ENCODE measurements around the gene KRT3.
"Not testable (repeated sequence)": the region's sequence is repeated elsewhere in the genome, so short reads cannot be mapped to it uniquely, and the experiment has no call there.

Gene KRT3

DNA sequence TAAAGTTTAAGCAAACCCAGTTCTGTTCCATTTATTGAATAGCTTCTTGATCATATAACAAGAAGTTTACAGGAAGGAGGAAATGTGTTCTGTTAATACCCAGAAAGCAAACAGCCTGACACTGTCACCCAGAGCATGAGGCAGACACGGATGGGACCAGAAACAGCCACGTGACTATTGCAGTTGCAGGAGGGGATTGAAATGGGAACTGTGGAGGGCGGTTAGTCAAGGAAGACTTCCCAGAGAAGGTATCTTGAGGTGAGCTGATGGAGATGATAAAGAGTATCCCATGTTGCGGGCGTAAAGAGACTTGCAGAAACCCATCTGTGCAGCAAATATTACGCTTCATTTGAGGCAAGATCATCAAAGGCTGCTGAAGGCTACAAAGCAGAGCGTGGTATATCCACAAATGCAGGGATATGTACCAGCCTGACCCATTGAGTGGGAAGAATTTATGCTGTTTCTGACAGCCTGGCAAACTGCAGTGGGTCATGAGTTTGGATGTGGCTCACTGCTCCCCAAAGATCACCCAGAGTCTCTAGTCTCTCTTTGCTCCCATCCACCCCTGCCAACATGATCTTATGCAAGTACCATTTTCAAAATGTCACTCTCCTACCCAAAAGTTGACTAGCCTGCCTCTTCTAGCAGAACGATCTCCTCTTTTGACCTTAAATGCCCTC lies 39.5 kb downstream of the KRT3 start:
- DNase-seq = no peak

DNA sequence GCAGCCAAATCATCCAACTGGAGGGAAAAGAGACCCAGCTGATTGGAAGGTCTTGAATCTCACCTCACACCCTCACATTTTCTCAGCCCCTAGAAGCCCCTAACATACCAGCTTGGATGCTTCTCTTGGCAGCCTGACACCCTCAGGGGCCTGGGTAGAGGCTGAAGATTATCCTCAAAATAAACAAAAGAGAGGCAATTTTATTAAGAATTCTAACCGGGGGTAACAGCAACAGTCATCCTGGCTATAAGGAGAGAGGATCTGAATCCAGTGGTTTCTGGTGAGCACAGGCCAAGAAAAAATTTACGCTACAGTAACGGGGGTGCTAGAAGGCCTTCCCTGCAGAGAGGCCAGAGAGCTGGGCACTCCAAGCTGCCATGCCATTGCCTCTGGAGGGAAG lies 40.4 kb downstream of the KRT3 start:
- DNase-seq = no peak

DNA sequence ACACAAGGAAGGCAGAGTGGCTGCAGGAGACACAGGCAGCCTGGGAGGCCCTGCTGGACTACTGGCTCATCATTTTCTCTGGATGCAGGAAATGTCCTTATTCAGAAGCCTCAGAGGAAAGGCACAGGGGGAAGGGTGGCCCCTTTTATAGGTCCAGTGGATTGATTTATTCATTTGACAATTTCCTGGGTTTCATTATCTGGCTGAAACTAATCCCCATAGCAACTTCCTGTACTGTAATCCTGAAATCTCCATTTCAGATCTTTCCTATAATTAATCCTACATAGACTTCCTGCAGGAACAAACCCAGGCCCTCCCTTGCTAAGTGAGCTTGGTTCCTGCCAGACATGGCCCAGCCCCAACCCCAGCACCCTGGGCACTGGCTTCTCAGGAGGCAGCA lies 41.8 kb downstream of the KRT3 start:
- no peak for DNase-seq

GRCh38 chr12:52753283-52753682 lies 42.6 kb downstream of the KRT3 start:
- DNase-seq = no peak

- DNase-seq = no peak
These were observed 43.4 kb downstream of the KRT3 start for GRCh38 chr12:52752516-52752915.

DNA sequence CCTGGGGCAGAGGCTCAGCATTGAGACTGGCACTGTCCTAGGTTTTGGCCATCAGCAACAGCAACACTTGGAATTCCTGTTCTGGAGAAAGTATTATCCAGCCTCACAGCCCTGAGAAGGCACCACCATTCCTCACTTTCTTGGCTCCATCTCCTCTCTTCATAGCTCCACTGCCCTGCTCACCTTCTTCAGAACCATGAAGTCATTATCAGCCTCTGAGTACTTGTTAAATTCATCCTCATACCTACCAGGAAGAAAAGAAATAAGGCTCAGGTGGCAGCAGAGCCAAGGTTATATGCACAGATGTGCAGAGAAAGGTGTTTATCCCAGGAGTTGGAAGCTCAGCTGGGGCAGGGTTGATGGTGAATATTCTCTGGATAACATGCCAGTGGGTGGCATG lies 44.1 kb downstream of the KRT3 start:
- DNase-seq = no peak

DNA sequence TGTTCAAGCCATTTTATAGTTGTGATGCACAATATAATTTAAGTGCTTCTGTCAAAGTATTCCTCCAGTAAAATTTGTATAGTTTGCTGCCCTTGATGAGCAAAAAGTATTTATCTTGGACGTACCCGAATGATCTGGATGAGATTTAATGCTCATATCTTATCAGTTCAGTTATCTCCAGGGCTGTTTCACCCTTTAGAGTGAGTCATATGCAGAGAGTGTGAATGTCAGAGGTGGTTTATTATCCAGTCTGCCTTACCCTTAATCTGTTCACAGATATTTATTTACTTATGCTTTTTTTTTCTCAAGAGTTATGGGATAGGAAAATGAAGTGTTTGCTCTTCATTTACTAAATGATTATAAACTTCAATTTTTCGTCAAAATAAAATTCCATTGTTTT lies 45.4 kb downstream of the KRT3 start:
- DNase-seq = not testable (repeated sequence)

- DNase-seq = no peak
These were observed 46.1 kb downstream of the KRT3 start for GRCh38 chr12:52749827-52750226.

- no peak for DNase-seq
These were observed 47.3 kb downstream of the KRT3 start for GRCh38 chr12:52748578-52748977.

GRCh38 chr12:52745554-52745953 lies 50.4 kb downstream of the KRT3 start:
- no peak for DNase-seq

DNA sequence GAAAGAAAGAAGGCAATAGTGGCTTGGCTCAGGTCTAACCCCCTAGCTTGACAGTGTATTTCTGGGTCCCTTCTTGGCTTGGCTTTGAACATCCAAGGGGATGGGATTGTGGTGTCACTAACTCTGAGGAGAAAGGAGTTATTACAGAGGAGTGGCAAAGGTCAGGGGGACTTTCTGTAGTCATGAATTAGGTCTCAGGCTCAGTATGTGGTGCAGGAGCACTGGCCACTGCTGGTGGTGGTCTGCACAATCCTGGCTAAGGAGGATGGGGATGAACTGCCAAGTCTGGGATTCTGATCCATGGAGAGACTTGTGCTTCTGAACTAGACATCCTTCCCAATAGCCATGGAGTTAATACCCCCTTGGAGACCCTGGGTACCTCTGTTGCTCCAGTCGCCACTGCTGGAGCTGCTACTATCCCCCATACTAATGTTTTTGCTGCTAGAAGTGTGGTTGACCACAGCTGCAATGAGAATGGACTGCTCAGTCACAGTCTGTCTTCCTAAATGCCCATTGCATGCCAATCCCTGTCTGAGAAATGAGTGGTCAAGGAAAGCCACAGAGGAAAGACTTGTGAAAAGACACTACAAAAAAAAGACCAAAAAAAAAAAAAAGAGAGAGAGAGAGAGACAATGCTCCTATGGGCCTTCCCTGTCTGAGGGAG lies 51.3 kb downstream of the KRT3 start:
- no peak for DNase-seq

DNA sequence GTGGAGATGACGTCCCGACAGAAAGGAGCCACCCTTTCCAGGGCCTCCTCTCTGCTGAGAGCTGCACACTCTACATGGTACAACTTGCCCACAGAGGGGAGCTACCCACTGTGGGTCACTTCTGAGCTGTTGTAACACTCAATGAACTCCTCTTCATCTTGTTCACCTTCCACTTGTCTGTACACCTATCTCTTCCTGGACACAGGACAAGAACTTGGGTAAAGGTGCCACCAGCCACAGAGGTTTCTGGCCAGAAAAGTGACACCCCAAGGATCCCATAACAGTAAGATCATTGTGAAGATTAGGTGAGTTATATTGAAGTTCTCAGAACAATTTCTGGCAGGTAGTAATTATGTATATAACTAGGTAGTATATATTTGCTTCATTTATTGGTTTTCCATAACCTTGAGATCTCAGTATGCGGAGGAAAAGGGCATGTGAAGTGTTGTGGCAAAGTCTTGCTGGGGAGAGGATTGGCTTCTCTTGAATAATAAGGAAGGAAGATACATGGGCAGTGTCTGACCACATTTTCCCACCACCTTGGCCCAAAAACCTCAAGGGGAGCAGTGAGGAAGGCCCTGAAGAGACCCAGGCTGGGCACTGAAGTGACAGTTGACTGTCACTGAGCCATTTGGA lies 53.0 kb downstream of the KRT3 start:
- no peak for DNase-seq

DNA sequence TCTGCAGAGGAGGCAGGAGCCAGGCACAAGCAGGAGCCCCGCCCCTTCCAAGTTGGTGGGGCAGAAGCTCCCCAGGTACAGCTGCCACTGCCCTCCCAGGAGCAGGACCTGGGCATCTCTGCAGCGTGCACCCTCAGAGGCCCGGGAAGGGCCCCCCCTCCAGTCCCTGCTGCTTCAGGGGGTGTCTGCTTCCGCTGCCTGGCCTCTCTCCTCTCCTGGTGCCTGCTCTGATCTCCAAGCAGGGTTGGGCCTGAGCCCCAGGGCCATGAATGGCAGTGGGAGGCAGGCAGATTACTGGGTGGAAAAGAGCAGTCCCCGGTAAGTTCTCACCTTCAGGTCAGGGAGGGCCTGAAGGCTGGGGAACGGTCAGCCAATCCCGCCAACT lies 53.7 kb downstream of the KRT3 start:
- no peak for DNase-seq

GRCh38 chr12:52741375-52742195 lies 54.3 kb downstream of the KRT3 start:
- DNase-seq = no peak

- peak; percentile 13 for DNase-seq
These were observed 55.3 kb downstream of the KRT3 start for GRCh38 chr12:52740584-52740983.

DNA sequence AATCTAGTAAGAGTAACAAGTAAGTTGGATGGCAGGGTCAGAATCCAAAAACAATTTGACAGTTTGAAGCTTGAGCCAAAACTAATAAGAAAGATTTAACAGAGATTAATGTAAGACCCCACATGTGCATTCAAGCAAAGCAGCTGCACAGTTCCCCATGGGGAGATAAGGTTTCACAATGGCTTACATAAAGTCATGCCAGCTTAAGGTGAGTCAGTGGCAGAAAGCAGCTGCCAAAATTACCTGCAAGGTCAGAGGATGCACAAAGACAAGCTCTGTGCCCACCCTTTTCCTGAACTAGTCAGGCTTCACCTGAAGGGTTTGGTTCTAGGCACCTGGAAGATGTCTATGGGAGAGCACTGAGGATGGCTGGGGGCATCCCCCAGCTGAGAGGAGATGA lies 56.0 kb downstream of the KRT3 start:
- DNase-seq = no peak

Data from NCI-H345 (cell line).